ENCODE data around the gene WDR43. TPM values are rescaled to one million over a fixed set of nuclear protein-coding genes. Genes with fewer than 3 reads are reported as not detected.

Gene WDR43
- total RNA-seq, 1 donor from 2014 or later: 32.5 TPM

GRCh38 chr2:28944535-28945248 is 50.2 kb downstream of the WDR43 start:
- TF ChIP-seq CTCF (IDR thresholded peaks at IDR 0.05; ENCODE audit: partially characterized antibody, unreplicated experiment): no peak
- Mint-ChIP-seq H3K27me3 (ENCODE audit: unreplicated experiment) (no peaks in the 10 kb centered on the region), H3K27ac (ENCODE audit: unreplicated experiment) (no peak overlapping the region), H3K36me3 (ENCODE audit: unreplicated experiment) (peaks cover 16% of the 10 kb centered on the region), H3K4me1 (ENCODE audit: low read depth, unreplicated experiment) (no peaks in the 10 kb centered on the region), H3K4me3 (ENCODE audit: unreplicated experiment) (no peak overlapping the region), H3K9me3 (ENCODE audit: unreplicated experiment) (peaks cover 3% of the 10 kb centered on the region)
- no peak for DNase-seq

GRCh38 chr2:28948160-28948559 is 53.7 kb downstream of the WDR43 start:
- no peaks in the 10 kb centered on the region for H3K27me3 Mint-ChIP-seq (ENCODE audit: unreplicated experiment)
- DNase-seq: no peak
- peaks cover 12% of the 10 kb centered on the region for H3K9me3 Mint-ChIP-seq (ENCODE audit: unreplicated experiment)
- H3K4me1 Mint-ChIP-seq (ENCODE audit: low read depth, unreplicated experiment): no peaks in the 10 kb centered on the region
- H3K27ac Mint-ChIP-seq (ENCODE audit: unreplicated experiment): no peak overlapping the region
- no peak for TF ChIP-seq CTCF (IDR thresholded peaks at IDR 0.05; ENCODE audit: partially characterized antibody, unreplicated experiment)
- no peak overlapping the region for H3K4me3 Mint-ChIP-seq (ENCODE audit: unreplicated experiment)
- peaks cover 25% of the 10 kb centered on the region for H3K36me3 Mint-ChIP-seq (ENCODE audit: unreplicated experiment)

GRCh38 chr2:28949190-28949589 is 54.7 kb downstream of the WDR43 start:
- Mint-ChIP-seq H3K27me3 (ENCODE audit: unreplicated experiment) (no peaks in the 10 kb centered on the region), H3K27ac (ENCODE audit: unreplicated experiment) (no peak overlapping the region), H3K4me1 (ENCODE audit: low read depth, unreplicated experiment) (no peaks in the 10 kb centered on the region), H3K36me3 (ENCODE audit: unreplicated experiment) (peaks cover 25% of the 10 kb centered on the region), H3K9me3 (ENCODE audit: unreplicated experiment) (peaks cover 12% of the 10 kb centered on the region), H3K4me3 (ENCODE audit: unreplicated experiment) (no peak overlapping the region)
- DNase-seq: no peak
- TF ChIP-seq CTCF (IDR thresholded peaks at IDR 0.05; ENCODE audit: partially characterized antibody, unreplicated experiment): no peak

- DNase-seq: no peak
- Mint-ChIP-seq H3K4me3 (ENCODE audit: unreplicated experiment) (no peak overlapping the region), H3K9me3 (ENCODE audit: unreplicated experiment) (peaks cover 12% of the 10 kb centered on the region), H3K27ac (ENCODE audit: unreplicated experiment) (no peak overlapping the region), H3K27me3 (ENCODE audit: unreplicated experiment) (no peaks in the 10 kb centered on the region), H3K36me3 (ENCODE audit: unreplicated experiment) (peaks cover 25% of the 10 kb centered on the region), H3K4me1 (ENCODE audit: low read depth, unreplicated experiment) (no peaks in the 10 kb centered on the region)
- no peak for TF ChIP-seq CTCF (IDR thresholded peaks at IDR 0.05; ENCODE audit: partially characterized antibody, unreplicated experiment)
Measured at GRCh38 chr2:28949617-28950305, 55.3 kb downstream of the WDR43 start.
